Prostate gland (tissue), 2 donors: ENCODE measurements around the gene FLVCR2.

Source experiments
- POLR2A ChIP-seq: fragments of 450-650 bp; IDR thresholded peaks from one replicate; pipeline ENCODE4 v1.6.1; 2016; ENCODE audit warnings: antibody characterized with exemption, mild to moderate bottlenecking
- POLR2AphosphoS5 ChIP-seq: sonication (generic); formaldehyde crosslinking; IDR thresholded peaks from one replicate; pipeline ENCODE4 v1.6.1; 2017; ENCODE audit warnings: antibody characterized with exemption
- TF ChIP-seq, protein P1 (sequence below), 4 experiments: fragments of 200-600 bp in 2 of 4; fragments of 450-650 bp in 2 of 4; sonication (generic) in 2 of 4; IDR thresholded peaks; 1 replicate in 3 of 4; 2 replicates in 1 of 4; pipeline ENCODE4 v1.5.1; 2016 to 2019; ENCODE audit warnings: antibody characterized with exemption in 4 of 4, mild to moderate bottlenecking in 2 of 4, moderate library complexity in 2 of 4

DNA sequence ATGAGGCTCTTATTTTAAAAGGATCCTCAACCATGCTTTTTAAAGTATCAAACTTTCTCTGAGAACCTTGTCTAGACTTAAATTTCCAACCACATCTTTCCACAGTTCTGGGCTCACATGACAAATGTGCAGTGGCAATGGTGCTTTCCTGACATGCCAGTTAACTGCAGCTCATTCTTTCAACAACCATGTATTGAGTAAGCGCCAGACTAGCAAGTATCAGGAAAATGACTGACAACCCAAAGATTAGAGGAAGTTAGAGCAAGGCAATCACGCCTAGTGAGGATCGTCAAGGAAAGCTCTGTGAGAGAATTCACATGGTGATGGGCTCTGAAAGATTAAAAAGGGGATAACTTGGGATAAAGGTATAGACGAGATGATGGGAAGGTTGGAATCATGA lies 35.8 kb downstream of the FLVCR2 start:
- TF ChIP-seq, protein P1, sequence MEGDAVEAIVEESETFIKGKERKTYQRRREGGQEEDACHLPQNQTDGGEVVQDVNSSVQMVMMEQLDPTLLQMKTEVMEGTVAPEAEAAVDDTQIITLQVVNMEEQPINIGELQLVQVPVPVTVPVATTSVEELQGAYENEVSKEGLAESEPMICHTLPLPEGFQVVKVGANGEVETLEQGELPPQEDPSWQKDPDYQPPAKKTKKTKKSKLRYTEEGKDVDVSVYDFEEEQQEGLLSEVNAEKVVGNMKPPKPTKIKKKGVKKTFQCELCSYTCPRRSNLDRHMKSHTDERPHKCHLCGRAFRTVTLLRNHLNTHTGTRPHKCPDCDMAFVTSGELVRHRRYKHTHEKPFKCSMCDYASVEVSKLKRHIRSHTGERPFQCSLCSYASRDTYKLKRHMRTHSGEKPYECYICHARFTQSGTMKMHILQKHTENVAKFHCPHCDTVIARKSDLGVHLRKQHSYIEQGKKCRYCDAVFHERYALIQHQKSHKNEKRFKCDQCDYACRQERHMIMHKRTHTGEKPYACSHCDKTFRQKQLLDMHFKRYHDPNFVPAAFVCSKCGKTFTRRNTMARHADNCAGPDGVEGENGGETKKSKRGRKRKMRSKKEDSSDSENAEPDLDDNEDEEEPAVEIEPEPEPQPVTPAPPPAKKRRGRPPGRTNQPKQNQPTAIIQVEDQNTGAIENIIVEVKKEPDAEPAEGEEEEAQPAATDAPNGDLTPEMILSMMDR (IDR thresholded peaks at IDR 0.05) = no peak
- TF ChIP-seq POLR2A (no peak), POLR2AphosphoS5 (no peak)
